Measurements from ENCODE around the gene SLC36A4. TPM values are rescaled to one million over a fixed set of nuclear protein-coding genes. Genes with fewer than 3 reads are reported as not detected.

SLC36A4 gene
- total RNA-seq, 1 donor from 2014 or later: 25.3 TPM

DNA sequence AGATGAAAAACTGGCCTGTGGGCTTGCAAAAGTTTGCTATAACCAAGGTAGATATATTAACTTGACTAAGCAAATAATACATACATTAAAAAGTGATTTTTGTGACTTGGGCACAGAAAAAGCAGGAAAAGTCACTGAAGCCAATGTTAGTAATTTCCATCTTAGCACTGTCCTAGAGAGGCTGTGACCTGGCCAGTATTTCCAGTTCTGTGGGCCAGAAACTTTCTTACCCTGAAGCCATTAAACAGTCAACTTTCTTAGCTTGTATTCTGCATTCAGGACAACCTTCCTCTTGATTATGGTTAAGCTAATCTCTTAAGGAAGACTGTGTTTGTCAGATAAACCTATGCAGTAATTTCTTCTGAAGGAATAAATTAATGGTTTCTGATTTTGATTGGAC, 22.3 kb upstream of the SLC36A4 start:
- Mint-ChIP-seq H3K9me3 (ENCODE audit: unreplicated experiment) (no peaks in the 10 kb centered on the region), H3K4me1 (ENCODE audit: unreplicated experiment) (no peaks in the 10 kb centered on the region), H3K4me3 (ENCODE audit: unreplicated experiment) (no peak overlapping the region), H3K27ac (ENCODE audit: unreplicated experiment) (no peak overlapping the region), H3K27me3 (ENCODE audit: unreplicated experiment) (peaks cover 42% of the 10 kb centered on the region), H3K36me3 (ENCODE audit: unreplicated experiment) (no peaks in the 10 kb centered on the region)
- TF ChIP-seq, protein P1, sequence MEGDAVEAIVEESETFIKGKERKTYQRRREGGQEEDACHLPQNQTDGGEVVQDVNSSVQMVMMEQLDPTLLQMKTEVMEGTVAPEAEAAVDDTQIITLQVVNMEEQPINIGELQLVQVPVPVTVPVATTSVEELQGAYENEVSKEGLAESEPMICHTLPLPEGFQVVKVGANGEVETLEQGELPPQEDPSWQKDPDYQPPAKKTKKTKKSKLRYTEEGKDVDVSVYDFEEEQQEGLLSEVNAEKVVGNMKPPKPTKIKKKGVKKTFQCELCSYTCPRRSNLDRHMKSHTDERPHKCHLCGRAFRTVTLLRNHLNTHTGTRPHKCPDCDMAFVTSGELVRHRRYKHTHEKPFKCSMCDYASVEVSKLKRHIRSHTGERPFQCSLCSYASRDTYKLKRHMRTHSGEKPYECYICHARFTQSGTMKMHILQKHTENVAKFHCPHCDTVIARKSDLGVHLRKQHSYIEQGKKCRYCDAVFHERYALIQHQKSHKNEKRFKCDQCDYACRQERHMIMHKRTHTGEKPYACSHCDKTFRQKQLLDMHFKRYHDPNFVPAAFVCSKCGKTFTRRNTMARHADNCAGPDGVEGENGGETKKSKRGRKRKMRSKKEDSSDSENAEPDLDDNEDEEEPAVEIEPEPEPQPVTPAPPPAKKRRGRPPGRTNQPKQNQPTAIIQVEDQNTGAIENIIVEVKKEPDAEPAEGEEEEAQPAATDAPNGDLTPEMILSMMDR (IDR thresholded peaks at IDR 0.05): no peak
- no peak for DNase-seq (ENCODE audit: extremely low spot score, unreplicated experiment)

DNA sequence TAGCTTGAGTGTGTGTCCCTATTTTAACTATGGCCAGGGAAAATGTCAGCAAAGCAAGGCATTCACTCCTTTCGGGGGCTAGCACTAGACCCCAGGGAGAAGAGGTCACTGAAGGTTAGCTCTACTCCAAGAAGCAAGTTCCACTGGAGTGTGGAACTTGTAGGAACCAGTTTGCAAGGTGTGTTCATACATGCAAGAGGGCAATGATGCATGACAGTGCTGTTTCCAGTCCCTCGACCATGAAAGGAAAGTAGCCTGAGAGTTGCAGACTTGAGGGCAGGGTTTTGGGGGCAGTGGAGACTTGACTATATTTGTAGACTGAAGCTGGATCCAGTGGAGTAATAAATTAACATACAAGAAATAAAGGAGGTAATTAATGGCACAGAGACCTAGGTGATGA, 21.6 kb upstream of the SLC36A4 start:
- Mint-ChIP-seq H3K36me3 (ENCODE audit: unreplicated experiment) (no peaks in the 10 kb centered on the region), H3K4me1 (ENCODE audit: unreplicated experiment) (no peaks in the 10 kb centered on the region), H3K9me3 (ENCODE audit: unreplicated experiment) (no peaks in the 10 kb centered on the region), H3K4me3 (ENCODE audit: unreplicated experiment) (no peak overlapping the region), H3K27me3 (ENCODE audit: unreplicated experiment) (peaks cover 45% of the 10 kb centered on the region), H3K27ac (ENCODE audit: unreplicated experiment) (no peak overlapping the region)
- no peak for DNase-seq (ENCODE audit: extremely low spot score, unreplicated experiment)
- TF ChIP-seq, protein P1 (IDR thresholded peaks at IDR 0.05): no peak

DNA sequence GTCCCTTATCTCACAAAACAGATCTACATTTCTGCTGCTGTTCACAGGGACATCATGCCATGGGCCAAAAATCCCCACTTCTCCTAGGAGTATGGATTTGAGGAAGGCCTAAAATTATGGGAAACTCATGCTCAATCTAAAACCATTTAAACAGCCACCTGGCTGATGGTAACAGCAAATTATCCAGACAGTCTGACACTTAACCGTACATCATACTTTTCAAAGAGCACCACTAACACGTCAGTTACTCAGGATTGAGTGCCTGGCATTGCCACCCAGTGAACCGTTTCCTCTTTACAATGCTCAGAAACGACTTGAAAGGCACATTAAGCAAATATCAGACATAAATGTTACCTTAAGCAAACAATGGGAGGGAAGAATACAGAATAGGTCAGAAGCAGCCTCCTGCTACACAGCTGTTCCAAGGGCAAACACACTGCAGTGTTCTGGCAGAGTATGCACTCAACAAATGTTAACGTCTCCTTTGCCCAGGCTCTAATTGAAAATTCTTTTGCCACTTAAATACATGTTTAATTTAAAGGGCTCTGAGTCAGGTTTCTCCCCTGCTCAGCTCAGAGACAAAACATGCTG, 18.8 kb upstream of the SLC36A4 start:
- no peak overlapping the region for H3K27ac Mint-ChIP-seq (ENCODE audit: unreplicated experiment)
- no peaks in the 10 kb centered on the region for H3K4me1 Mint-ChIP-seq (ENCODE audit: unreplicated experiment)
- H3K27me3 Mint-ChIP-seq (ENCODE audit: unreplicated experiment): peaks cover 42% of the 10 kb centered on the region
- no peaks in the 10 kb centered on the region for H3K9me3 Mint-ChIP-seq (ENCODE audit: unreplicated experiment)
- H3K36me3 Mint-ChIP-seq (ENCODE audit: unreplicated experiment): no peaks in the 10 kb centered on the region
- TF ChIP-seq, protein P1 (IDR thresholded peaks at IDR 0.05): no peak
- no peak overlapping the region for H3K4me3 Mint-ChIP-seq (ENCODE audit: unreplicated experiment)
- no peak for DNase-seq (ENCODE audit: extremely low spot score, unreplicated experiment)

DNA sequence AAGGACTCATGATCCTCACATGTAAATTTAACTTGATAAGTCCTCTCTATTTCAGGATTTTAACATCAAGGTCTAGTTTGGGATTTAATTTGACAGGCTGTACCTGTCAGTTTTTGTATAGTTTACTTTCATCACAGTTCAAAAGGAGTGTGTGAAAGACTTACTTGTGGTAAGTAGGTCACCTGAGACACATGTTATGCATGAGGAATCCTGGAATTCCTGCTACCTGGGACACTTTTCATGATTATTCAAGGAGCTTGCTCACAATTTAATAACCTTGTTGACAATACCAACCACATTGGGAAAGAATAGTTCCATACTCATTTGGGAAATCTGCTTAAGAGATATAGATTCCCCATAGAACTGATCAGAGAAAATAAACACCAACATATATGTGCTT, 15.8 kb upstream of the SLC36A4 start:
- DNase-seq (ENCODE audit: extremely low spot score, unreplicated experiment): no peak
- H3K27ac Mint-ChIP-seq (ENCODE audit: unreplicated experiment): no peak overlapping the region
- H3K4me3 Mint-ChIP-seq (ENCODE audit: unreplicated experiment): no peak overlapping the region
- peaks cover 29% of the 10 kb centered on the region for H3K27me3 Mint-ChIP-seq (ENCODE audit: unreplicated experiment)
- no peaks in the 10 kb centered on the region for H3K4me1 Mint-ChIP-seq (ENCODE audit: unreplicated experiment)
- TF ChIP-seq, protein P1 (IDR thresholded peaks at IDR 0.05): no peak
- H3K36me3 Mint-ChIP-seq (ENCODE audit: unreplicated experiment): peaks cover 3% of the 10 kb centered on the region
- peaks cover 6% of the 10 kb centered on the region for H3K9me3 Mint-ChIP-seq (ENCODE audit: unreplicated experiment)

DNA sequence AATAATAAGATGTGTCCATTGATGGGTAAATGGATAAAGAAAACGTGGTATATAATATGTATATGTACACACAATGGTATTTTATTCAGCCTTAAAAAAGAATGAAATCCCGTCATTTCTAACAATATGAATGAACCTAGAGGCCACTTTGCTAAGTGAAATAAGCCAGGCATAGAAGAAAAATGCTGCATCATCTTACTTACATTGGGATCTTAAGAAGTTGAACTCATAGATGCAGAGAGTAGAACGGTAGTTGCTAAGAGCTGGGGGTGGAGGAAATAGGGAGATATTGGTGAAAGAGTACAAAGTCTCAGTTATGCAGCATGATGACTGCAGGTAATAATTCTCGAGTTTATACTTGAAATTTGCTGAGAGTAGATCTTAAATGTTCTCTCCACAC, 14.3 kb upstream of the SLC36A4 start:
- peaks cover 7% of the 10 kb centered on the region for H3K36me3 Mint-ChIP-seq (ENCODE audit: unreplicated experiment)
- H3K4me1 Mint-ChIP-seq (ENCODE audit: unreplicated experiment): no peaks in the 10 kb centered on the region
- TF ChIP-seq, protein P1 (IDR thresholded peaks at IDR 0.05): no peak
- H3K27me3 Mint-ChIP-seq (ENCODE audit: unreplicated experiment): peaks cover 27% of the 10 kb centered on the region
- no peak overlapping the region for H3K27ac Mint-ChIP-seq (ENCODE audit: unreplicated experiment)
- no peak for DNase-seq (ENCODE audit: extremely low spot score, unreplicated experiment)
- peaks cover 10% of the 10 kb centered on the region for H3K9me3 Mint-ChIP-seq (ENCODE audit: unreplicated experiment)
- H3K4me3 Mint-ChIP-seq (ENCODE audit: unreplicated experiment): no peak overlapping the region

All from osteocyte (in vitro differentiated cells).